GM21360 (cell line): ENCODE measurements around the gene LRPAP1.

Experiments used
- ATAC-seq: cut with Tn5 transposase; IDR thresholded peaks from one replicate; pipeline ENCODE4 v1.9.1; 2021; ENCODE audit warnings: mild to moderate bottlenecking, moderate library complexity; ENCODE audit not compliant: unreplicated experiment

Gene LRPAP1

DNA sequence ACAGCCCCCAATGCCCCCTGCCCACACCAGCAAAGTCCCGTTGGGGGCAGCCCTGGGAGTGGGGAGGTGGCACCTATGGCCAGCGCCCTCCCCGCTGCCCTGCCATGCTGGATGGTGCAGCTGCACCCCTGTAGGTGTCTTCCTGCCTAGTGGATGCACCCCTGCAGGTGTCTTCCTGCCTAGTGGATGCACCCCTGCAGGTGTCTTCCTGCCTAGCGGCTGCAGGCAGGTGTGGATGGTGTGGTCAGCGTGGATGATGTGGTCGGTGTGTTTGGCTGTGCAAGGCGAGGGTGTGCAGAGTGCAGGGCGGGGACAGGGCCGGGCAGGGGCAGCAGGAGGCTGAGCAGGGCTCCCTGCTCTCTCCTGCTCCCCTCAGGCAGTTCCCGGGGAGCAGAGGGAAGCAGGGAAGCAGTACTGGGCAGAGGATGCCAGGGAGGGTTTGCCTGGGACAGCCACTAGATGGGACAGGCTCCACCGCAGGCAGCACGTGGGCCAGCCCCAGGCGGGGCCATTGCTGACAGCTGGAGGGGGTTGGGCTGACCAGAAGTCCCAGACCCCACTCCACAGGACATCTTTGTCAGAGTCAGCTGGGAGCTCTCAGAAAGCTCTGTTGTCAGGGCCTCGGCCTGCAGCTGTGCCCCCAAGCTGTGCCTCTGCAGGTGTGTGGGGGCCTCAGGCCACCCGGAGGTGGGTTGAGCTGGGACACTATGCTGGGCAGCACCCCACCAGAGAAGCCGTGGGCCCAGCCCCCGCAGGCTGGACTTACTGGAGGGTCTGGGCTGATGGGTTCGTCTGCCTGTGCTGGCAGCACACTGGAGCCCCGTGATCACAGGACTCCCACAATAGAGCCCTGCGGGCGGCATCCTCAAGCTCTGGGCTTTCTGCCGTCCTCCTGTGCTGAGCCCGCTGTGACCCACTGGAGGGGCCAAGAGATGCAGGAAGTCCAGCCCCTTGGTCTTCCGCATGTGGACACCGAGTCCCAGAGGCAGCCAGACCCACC is 45.4 kb downstream of the LRPAP1 start:
- no peak for ATAC-seq

- no peak for ATAC-seq
Measured at GRCh38 chr4:3485886-3486540, 46.2 kb downstream of the LRPAP1 start.

GRCh38 chr4:3485011-3485791 is 47.0 kb downstream of the LRPAP1 start:
- ATAC-seq, result no peak

- no peak for ATAC-seq
Measured at GRCh38 chr4:3484057-3484973, 47.9 kb downstream of the LRPAP1 start.

DNA sequence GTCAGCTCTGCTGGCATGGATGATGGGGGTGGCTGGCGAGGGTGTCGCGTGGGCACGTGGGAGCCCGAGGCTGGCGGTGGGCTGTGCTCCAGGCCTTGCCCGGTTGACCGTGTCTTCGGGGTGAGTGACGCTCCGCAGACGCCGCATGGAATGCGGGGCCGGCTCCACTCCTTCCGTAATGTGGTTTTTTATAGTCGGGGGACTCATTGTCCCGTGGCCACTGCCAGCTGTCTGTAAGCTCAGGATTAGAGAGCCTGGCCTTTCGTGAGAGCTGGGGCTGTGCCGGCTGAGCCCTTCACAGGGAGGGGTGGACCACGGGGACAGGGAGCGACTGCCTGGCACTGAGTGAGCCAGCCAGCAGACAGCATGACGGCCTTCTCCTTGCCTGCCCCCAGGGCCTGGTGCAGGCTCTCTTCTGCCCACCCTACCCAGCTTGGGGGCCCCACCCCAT is 48.7 kb downstream of the LRPAP1 start:
- no peak for ATAC-seq

DNA sequence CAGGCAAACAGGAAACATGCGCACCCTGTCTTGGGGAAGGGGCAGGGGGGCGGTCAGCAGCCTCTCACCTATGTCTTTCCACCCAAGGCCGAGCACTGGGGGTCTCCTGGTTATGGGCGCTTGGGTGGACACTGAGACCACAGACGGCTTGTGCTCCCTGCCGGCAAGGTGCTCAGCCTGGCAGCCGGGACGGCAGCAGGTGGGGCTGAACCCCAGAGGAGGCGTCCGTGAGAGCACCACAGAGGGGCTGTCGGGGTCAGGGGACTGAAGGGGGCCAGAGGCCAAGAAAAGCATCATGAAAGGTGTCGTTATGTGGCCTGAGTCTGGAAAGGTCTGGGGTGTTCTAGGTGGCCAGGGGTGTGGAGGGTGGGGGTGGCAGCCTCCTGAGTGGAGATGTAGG is 49.5 kb downstream of the LRPAP1 start:
- ATAC-seq, result no peak

GRCh38 chr4:3481783-3482393 is 50.3 kb downstream of the LRPAP1 start:
- no peak for ATAC-seq

DNA sequence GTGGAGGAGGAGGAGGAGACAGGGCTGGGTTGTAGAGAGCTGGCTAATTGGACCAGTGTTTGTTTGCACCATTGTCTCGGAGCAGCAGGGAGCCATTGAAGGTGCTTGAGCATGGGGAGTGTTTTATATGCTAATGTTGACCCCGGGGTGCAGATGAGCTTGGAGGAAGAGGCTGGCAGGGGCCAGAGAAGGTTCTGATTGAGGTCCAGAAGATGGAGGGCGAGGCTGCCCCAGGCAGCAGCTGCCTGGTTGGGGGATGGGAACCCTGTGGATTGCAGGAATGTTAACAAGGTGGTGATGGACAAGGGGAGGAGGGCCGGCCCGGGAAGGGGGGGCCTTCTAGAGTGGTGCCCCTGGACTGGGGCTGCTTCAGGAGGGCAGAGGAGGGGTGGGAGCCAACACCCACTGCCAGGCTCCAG is 51.1 kb downstream of the LRPAP1 start:
- ATAC-seq, result no peak

DNA sequence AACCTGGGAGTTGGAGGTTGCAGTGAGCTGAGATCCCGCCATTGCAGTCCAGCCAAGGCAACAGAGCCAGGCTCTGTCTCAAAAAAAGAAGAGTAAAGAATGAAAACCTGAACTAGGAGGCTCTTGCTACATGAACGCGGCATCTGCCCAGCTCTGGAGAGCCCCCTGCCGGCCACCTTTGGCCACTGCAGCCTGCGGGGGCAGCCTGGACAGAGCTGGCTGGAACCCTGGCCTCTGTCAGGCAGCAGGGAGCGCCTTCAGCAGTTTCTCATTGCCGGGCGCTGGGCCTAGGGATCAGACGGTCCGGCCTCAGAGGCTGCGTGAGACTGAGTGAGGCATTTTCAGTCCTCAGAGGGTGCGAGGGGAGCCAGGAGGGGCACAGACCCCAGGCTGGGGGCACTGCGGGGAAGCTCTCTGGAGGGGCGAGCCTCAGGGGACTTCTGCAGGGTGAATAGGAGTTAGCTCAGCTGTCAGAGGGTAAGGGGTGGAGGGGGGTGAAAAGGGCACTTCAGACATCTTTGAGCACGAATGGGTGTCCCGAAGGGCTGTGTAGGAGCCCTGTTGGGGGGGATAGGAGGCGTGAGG is 51.6 kb downstream of the LRPAP1 start:
- peak; percentile 57 for ATAC-seq

DNA sequence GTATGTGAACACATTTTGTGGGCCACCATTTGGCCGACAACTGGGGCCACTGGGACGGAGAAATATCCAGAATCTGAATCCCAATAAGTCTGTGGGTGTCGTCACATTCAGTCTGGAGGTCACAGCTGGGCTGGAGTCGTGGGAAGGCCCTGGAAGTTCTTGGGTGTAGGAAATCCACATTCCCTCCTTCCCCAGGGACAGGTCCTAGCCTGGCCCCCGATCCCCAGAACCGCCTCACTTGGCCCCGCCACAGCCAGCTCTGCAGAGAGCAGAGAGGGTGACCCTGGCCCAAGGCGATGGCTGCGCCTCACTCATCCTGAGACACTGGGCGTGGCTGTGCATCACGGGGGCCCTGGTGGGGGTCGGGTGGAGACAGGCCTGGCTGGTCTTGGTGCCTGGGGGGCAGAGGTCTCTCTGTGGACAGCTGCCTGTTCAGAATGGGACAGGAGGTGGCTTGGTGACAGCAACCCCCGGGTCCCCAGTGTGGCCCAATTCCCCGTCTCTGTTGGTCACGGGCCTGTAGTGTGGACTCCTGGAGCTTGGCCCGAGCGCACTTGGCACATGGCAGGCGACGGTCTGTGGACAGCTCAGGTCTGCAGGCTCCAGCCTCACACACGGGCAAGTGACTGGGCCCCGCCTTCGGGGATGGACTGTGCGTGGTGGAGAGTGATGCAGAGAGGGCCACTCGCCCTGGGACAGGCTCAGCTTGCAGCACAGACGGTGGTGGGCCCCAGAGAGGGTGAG is 52.7 kb downstream of the LRPAP1 start:
- no peak for ATAC-seq

- ATAC-seq, result no peak
Measured at GRCh38 chr4:3478446-3479357, 53.5 kb downstream of the LRPAP1 start.

- ATAC-seq, result no peak
Measured at GRCh38 chr4:3477750-3478430, 54.3 kb downstream of the LRPAP1 start.

GRCh38 chr4:3476936-3477749 is 55.1 kb downstream of the LRPAP1 start:
- ATAC-seq, result no peak

DNA sequence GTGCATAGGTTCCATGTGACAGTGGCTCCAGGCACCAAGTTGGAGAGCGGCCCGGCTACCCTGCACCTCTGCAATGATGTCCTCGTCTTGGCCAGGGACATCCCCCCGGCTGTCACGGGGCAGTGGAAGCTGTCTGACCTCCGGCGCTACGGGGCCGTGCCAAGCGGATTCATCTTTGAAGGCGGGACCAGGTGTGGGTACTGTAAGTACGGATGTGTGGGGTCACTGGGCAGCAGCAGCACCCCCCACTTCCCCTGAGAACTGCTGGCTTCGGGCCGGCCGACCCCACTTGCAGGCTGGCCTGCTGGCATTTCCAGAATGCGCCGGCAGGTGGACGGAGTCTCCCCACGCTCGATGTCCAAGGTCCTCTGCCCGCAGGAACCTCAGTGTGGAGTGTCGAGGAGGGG is 55.9 kb downstream of the LRPAP1 start:
- no peak for ATAC-seq

DNA sequence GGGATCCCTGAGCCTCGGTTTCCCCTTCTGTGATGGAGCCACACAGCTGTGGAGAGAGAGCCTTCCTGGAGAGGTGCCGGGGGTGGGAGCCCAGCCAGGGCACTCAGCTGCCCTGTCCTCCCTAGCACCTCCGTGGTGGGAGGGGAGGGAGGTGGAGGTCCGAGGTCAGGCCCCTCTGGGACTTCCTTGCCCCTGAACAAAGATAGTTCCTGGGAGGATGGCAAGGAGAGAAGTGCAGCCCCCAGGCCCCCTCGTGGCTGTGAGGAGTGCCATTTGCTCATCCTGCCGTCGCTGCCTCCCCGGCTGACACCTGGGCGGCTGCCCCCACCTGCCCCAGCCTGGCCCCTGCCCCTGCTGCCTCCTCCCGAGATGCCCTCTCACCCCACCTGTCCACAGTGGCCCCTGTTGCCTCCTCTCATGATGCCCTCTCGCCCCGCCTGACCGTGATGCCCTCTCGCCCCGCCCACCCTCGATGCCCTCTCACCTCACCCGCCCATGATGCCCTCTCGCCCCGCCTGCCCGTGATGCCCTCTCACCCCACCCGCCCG is 56.4 kb downstream of the LRPAP1 start:
- ATAC-seq, result no peak
